H9 (cell line): ENCODE data around the gene SPRED1. TPM values are rescaled to one million over a fixed set of nuclear protein-coding genes. Genes with fewer than 3 reads are reported as not detected.

Source experiments
- DNase-seq: peaks from one replicate; pipeline ENCODE4 v3.0.0-alpha.2; 2017
- H2AFZ ChIP-seq: one replicate; pipeline ENCODE4 v1.6.1; 2013; ENCODE audit warnings: mild to moderate bottlenecking, low read length, control low read depth, moderate library complexity
- H2AK5ac ChIP-seq: 2 replicates; pipeline ENCODE4 v1.6.1; 2013; ENCODE audit warnings: low read length, control low read depth, mixed read lengths; ENCODE audit not compliant: insufficient read length
- H2BK120ac ChIP-seq: one replicate; pipeline ENCODE4 v1.6.1; 2013; ENCODE audit warnings: low read depth, mild to moderate bottlenecking, low read length, control low read depth, inconsistent platforms; ENCODE audit not compliant: poor library complexity, severe bottlenecking
- H2BK12ac ChIP-seq: 2 replicates; pipeline ENCODE4 v1.6.1; 2013; ENCODE audit warnings: low read length, control low read depth, mixed read lengths, low read depth; ENCODE audit not compliant: insufficient read length
- H2BK15ac ChIP-seq: 2 replicates; pipeline ENCODE4 v1.6.1; 2013; ENCODE audit warnings: low read depth, low read length, control low read depth
- H2BK20ac ChIP-seq: one replicate; pipeline ENCODE4 v1.6.1; 2013; ENCODE audit warnings: low read depth, mild to moderate bottlenecking, low read length, control low read depth, inconsistent platforms; ENCODE audit not compliant: poor library complexity, severe bottlenecking
- H2BK5ac ChIP-seq: 2 replicates; pipeline ENCODE4 v1.6.1; 2013; ENCODE audit warnings: low read length, control low read depth, mixed read lengths; ENCODE audit not compliant: insufficient read length
- H3K14ac ChIP-seq: 2 replicates; pipeline ENCODE4 v1.6.1; 2013; ENCODE audit warnings: low read length, control low read depth; ENCODE audit not compliant: insufficient read depth
- H3K18ac ChIP-seq: 2 replicates; pipeline ENCODE4 v1.6.1; 2013; ENCODE audit warnings: low read depth, mild to moderate bottlenecking, mixed read lengths, low read length, control low read depth; ENCODE audit not compliant: insufficient read length
- H3K23ac ChIP-seq: 2 replicates; pipeline ENCODE4 v1.6.1; 2013; ENCODE audit warnings: low read length, control low read depth, mixed read lengths, low read depth; ENCODE audit not compliant: insufficient read length
- H3K23me2 ChIP-seq: 2 replicates; pipeline ENCODE4 v1.6.1; 2013; ENCODE audit warnings: low read depth, mild to moderate bottlenecking, mixed read lengths, low read length, control low read depth; ENCODE audit not compliant: insufficient read length, poor library complexity, severe bottlenecking
- H3K27ac ChIP-seq: 2 replicates; pipeline ENCODE4 v1.5.1; 2013; ENCODE audit warnings: low read length, control low read depth, mixed read lengths, low read depth; ENCODE audit not compliant: insufficient read length
- H3K27me3 ChIP-seq: 2 replicates; pipeline ENCODE4 v1.6.1; 2013; ENCODE audit warnings: low read length, control low read depth, inconsistent platforms; ENCODE audit not compliant: insufficient read depth
- H3K4ac ChIP-seq: 2 replicates; pipeline ENCODE4 v1.6.1; 2013; ENCODE audit warnings: low read depth, mild to moderate bottlenecking, control low read depth, inconsistent platforms, low read length, moderate library complexity
- H3K4me1 ChIP-seq: 2 replicates; pipeline ENCODE4 v1.6.1; 2013; ENCODE audit warnings: low read length, control low read depth, inconsistent platforms; ENCODE audit not compliant: insufficient read depth
- H3K4me2 ChIP-seq: 2 replicates; pipeline ENCODE4 v1.6.1; 2013; ENCODE audit warnings: low read length, control low read depth, mixed read lengths; ENCODE audit not compliant: insufficient read length, insufficient read depth
- H3K56ac ChIP-seq: 2 replicates; pipeline ENCODE4 v1.6.1; 2013; ENCODE audit warnings: low read depth, mild to moderate bottlenecking, mixed read lengths, low read length, control low read depth; ENCODE audit not compliant: insufficient read length
- H3K79me1 ChIP-seq: 2 replicates; pipeline ENCODE4 v1.6.1; 2013; ENCODE audit warnings: low read depth, mild to moderate bottlenecking, moderate library complexity, low read length, control low read depth, inconsistent platforms; ENCODE audit not compliant: insufficient read depth, poor library complexity, severe bottlenecking
- H3K79me2 ChIP-seq: 2 replicates; pipeline ENCODE4 v1.6.1; 2013; ENCODE audit warnings: low read length, control low read depth, inconsistent platforms; ENCODE audit not compliant: insufficient read depth
- H3K9ac ChIP-seq: 2 replicates; pipeline ENCODE4 v1.6.1; 2013; ENCODE audit warnings: low read length, control low read depth, mixed read lengths; ENCODE audit not compliant: insufficient read length; ENCODE audit errors: extremely low read depth
- H3K9me3 ChIP-seq: one replicate; pipeline ENCODE4 v1.6.1; 2013; ENCODE audit warnings: low read depth, low read length, inconsistent platforms; ENCODE audit not compliant: control insufficient read depth
- H3T11ph ChIP-seq: one replicate; pipeline ENCODE4 v1.6.1; 2013; ENCODE audit warnings: mild to moderate bottlenecking, low read length, control low read depth, inconsistent platforms
- H4K20me1 ChIP-seq: one replicate; pipeline ENCODE4 v1.6.1; 2013; ENCODE audit not compliant: control insufficient read depth, insufficient read length, insufficient read depth
- H4K5ac ChIP-seq: 2 replicates; pipeline ENCODE4 v1.6.1; 2013; ENCODE audit warnings: low read depth, mild to moderate bottlenecking, mixed read lengths, low read length, control low read depth; ENCODE audit not compliant: insufficient read length
- H4K8ac ChIP-seq: replicated peaks from 2 replicates; pipeline ENCODE4 v1.6.1; 2013; ENCODE audit warnings: low read length, control low read depth, mixed read lengths, low read depth; ENCODE audit not compliant: insufficient read length
- H4K91ac ChIP-seq: 2 replicates; pipeline ENCODE4 v1.6.1; 2013; ENCODE audit warnings: low read depth, mild to moderate bottlenecking, moderate library complexity, mixed read lengths, low read length, control low read depth; ENCODE audit not compliant: insufficient read length
- H3K27ac Mint-ChIP-seq, 3 experiments: 2 replicates in 2 of 3; 3 replicates in 1 of 3; pipeline ENCODE4 v1.8.0; 2020 to 2021; ENCODE audit warnings: mixed read lengths in 3 of 3, mild to moderate bottlenecking in 1 of 3, moderate library complexity in 1 of 3
- H3K27me3 Mint-ChIP-seq: 2 replicates; pipeline ENCODE4 v1.8.0; 2021; ENCODE audit warnings: low read depth, mild to moderate bottlenecking, moderate library complexity, mixed read lengths
- H3K36me3 Mint-ChIP-seq, 3 experiments: 2 replicates in 2 of 3; 3 replicates in 1 of 3; pipeline ENCODE4 v1.8.0; 2020 to 2021; ENCODE audit warnings: low read depth in 3 of 3, mixed read lengths in 3 of 3; ENCODE audit not compliant: insufficient read depth in 1 of 3
- H3K4me1 Mint-ChIP-seq, 2 experiments: 2 replicates each; pipeline ENCODE4 v1.8.0; 2020; ENCODE audit warnings: mixed read lengths in 2 of 2
- H3K4me3 Mint-ChIP-seq, 2 experiments: 2 replicates in 1 of 2; 3 replicates in 1 of 2; pipeline ENCODE4 v1.8.0; 2020 to 2021; ENCODE audit warnings: mild to moderate bottlenecking in 2 of 2, mixed read lengths in 2 of 2, moderate library complexity in 1 of 2
- H3K9me3 Mint-ChIP-seq, 2 experiments: 2 replicates in 1 of 2; 3 replicates in 1 of 2; pipeline ENCODE4 v1.8.0; 2020; ENCODE audit warnings: mild to moderate bottlenecking in 2 of 2, mixed read lengths in 2 of 2, moderate library complexity in 1 of 2
- WGBS: extraction: QIAGEN DNeasy Blood & Tissue Kit; methylation state at CpG from one replicate; pipeline ENCODE4 v1.1.7; 2013; ENCODE audit warnings: missing lambda C conversion rate, low lambda C conversion rate, mixed read lengths; ENCODE audit not compliant: insufficient read length; ENCODE audit errors: extremely low coverage; 5-methylcytosine and 5-hydroxymethylcytosine counted together
- total RNA-seq: library from RNA; stranded (reverse); gene quantifications from 2 replicates; pipeline ENCODE4 v1.2.1, GENCODE V29; 2021
- TF ChIP-seq, protein P1 (sequence below): fragments of 200-600 bp; sonication (generic); conservative IDR thresholded peaks from 3 replicates; pipeline ENCODE4 v1.8.0; 2021; ENCODE audit warnings: antibody characterized with exemption, mild to moderate bottlenecking

SPRED1 gene
- total RNA-seq, 1 experiment from 2014 or later = 41.0 TPM

DNA sequence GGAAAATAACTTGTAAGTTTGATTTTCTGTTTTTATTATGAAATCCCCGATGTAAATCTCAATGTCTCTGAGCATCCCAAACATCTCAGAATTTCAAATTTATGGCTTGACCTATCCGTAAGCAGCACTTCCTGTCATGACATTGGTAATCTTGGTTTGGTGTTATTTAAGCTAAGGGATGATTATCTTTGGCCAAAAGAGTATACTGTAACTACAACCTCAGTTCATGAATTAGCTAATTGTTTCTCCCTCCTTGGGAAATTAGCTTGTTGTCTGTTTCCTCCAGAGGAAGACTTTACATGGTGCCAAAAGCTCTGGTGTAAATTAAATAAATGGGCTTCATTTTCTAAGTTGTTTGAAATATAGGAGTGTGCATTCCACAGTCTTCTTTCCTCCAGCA, 28.1 kb upstream of the SPRED1 start:
- H2AFZ ChIP-seq = no peak overlapping the region
- H4K8ac ChIP-seq = no peak overlapping the region
- H3K4me2 ChIP-seq = no peak overlapping the region
- H3K18ac ChIP-seq = no peak overlapping the region
- H3K9ac ChIP-seq = no peak overlapping the region
- no CpG with 5 or more reads among the region's 2 CpGs for WGBS
- H2BK5ac ChIP-seq = no peak overlapping the region
- no peak for DNase-seq
- no peaks in the 10 kb centered on the region for H4K20me1 ChIP-seq
- no peak overlapping the region for H3K4ac ChIP-seq
- H4K91ac ChIP-seq = no peak overlapping the region
- no peaks in the 10 kb centered on the region for H3K4me1 ChIP-seq
- Mint-ChIP-seq H3K9me3 (no peaks in the 10 kb centered on the region), H3K4me1 (peaks cover 9 to 11% of the 10 kb centered on the region in 2 experiments; a peak in 3 of 4 replicates), H3K27me3 (no peaks in the 10 kb centered on the region), H3K4me3 (no peak overlapping the region), H3K36me3 (no peaks in the 10 kb centered on the region), H3K27ac (no peak overlapping the region)
- no peak overlapping the region for H3K27ac ChIP-seq
- no peak overlapping the region for H3K14ac ChIP-seq
- H2BK12ac ChIP-seq = no peak overlapping the region
- H3K79me1 ChIP-seq = no peaks in the 10 kb centered on the region
- H2AK5ac ChIP-seq = no peak overlapping the region
- no peak overlapping the region for H3K56ac ChIP-seq
- no peaks in the 10 kb centered on the region for H3K79me2 ChIP-seq
- no peak overlapping the region for H3K23ac ChIP-seq
- no peaks in the 10 kb centered on the region for H3K23me2 ChIP-seq
- H2BK20ac ChIP-seq = no peak overlapping the region
- H3K27me3 ChIP-seq = no peaks in the 10 kb centered on the region
- H4K5ac ChIP-seq = no peak overlapping the region
- H2BK120ac ChIP-seq = no peak overlapping the region
- H3T11ph ChIP-seq = no peak overlapping the region
- H3K9me3 ChIP-seq = no peaks in the 10 kb centered on the region
- H2BK15ac ChIP-seq = no peak overlapping the region
- TF ChIP-seq, protein P1, sequence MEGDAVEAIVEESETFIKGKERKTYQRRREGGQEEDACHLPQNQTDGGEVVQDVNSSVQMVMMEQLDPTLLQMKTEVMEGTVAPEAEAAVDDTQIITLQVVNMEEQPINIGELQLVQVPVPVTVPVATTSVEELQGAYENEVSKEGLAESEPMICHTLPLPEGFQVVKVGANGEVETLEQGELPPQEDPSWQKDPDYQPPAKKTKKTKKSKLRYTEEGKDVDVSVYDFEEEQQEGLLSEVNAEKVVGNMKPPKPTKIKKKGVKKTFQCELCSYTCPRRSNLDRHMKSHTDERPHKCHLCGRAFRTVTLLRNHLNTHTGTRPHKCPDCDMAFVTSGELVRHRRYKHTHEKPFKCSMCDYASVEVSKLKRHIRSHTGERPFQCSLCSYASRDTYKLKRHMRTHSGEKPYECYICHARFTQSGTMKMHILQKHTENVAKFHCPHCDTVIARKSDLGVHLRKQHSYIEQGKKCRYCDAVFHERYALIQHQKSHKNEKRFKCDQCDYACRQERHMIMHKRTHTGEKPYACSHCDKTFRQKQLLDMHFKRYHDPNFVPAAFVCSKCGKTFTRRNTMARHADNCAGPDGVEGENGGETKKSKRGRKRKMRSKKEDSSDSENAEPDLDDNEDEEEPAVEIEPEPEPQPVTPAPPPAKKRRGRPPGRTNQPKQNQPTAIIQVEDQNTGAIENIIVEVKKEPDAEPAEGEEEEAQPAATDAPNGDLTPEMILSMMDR = no peak
